Measurements from ENCODE around the gene VEZF1.

Gene VEZF1

DNA sequence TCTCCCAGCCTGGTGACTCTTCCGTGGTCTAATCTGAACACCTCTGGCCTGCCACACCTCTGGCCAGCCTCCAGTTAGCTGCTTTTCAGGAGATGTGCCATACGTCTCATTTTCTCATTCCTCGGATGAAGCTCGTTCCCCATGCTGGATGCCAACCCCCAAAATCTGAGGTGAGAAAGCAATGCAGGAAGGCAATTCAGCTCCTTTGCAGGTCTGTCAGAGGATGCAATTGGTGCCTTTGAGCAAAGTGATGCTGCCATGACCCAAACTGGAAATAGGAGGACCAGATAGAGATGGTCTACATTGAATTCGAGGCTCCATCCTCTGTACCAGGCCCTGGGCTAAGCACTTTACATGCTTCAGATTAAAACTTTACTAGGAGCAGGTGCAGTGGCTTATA is 21.8 kb downstream of the VEZF1 start:
- Histone ChIP-seq H2AFZ (ENCODE audit: low read depth, low read length) (no peak overlapping the region), H3K4me1 (ENCODE audit: insufficient read depth, low read length) (no peaks in the 10 kb centered on the region), H4K20me1 (ENCODE audit: insufficient read depth, low read length) (no peaks in the 10 kb centered on the region), H3K9ac (ENCODE audit: low read depth, low read length) (no peak overlapping the region), H3K4me3 (ENCODE audit: low read depth in 1 of 2, low read length in 2 of 2) (no peak overlapping the region), H3K36me3 (ENCODE audit: insufficient read depth, low read length) (no peaks in the 10 kb centered on the region), H3K27ac (ENCODE audit: low read length) (no peak overlapping the region), H3K27me3 (ENCODE audit: insufficient read depth, low read length, poor library complexity) (peaks cover 8% of the 10 kb centered on the region), H3K79me2 (ENCODE audit: insufficient read depth, low read length) (no peaks in the 10 kb centered on the region), H3K4me2 (ENCODE audit: insufficient read depth, low read length) (no peak overlapping the region), H3K9me3 (ENCODE audit: insufficient read depth, low read length, severe bottlenecking) (no peaks in the 10 kb centered on the region)
- no peak for DNase-seq
- no peak for TF ChIP-seq EZH2 (IDR thresholded peaks at IDR 0.05; ENCODE audit: borderline replicate concordance, low read depth, low read length, severe bottlenecking)
- TF ChIP-seq, protein P1, sequence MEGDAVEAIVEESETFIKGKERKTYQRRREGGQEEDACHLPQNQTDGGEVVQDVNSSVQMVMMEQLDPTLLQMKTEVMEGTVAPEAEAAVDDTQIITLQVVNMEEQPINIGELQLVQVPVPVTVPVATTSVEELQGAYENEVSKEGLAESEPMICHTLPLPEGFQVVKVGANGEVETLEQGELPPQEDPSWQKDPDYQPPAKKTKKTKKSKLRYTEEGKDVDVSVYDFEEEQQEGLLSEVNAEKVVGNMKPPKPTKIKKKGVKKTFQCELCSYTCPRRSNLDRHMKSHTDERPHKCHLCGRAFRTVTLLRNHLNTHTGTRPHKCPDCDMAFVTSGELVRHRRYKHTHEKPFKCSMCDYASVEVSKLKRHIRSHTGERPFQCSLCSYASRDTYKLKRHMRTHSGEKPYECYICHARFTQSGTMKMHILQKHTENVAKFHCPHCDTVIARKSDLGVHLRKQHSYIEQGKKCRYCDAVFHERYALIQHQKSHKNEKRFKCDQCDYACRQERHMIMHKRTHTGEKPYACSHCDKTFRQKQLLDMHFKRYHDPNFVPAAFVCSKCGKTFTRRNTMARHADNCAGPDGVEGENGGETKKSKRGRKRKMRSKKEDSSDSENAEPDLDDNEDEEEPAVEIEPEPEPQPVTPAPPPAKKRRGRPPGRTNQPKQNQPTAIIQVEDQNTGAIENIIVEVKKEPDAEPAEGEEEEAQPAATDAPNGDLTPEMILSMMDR (IDR thresholded peaks at IDR 0.05; ENCODE audit: borderline replicate concordance, extremely low read depth, low read length, poor library complexity, severe bottlenecking) = no peak
- no peak for ATAC-seq (ENCODE audit: insufficient read depth, low read depth)

DNA sequence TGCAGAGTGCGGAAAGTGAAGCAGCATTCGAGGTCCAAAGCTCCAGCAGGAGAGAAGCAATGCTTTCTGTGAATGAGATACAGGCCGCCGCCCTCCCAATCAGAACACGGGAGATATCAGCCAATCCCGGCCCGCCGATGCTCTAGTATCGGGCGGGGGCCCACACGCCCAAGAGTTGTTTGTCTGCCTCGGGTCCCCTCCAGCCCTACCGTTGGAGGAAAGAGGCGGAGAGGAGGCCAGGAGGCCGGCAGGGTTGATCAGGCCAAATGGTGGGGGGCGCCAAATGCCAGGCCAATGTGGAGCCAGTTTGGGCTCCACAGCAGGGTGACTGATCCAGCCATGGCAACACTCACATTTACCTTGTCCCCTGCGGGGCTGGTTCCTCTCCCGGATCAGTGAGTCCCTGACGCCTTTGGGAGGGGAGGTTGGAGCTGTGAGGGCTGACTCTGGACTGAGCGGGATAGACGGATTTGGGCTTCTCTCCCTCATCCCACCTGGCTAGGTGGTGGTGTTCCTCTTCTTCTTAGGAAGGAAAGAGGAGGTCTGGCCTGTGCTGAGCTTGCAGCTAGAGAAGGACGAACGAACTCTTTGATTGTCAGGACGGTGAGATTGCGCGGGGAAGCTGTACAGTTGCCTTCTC is 22.4 kb downstream of the VEZF1 start:
- no peak overlapping the region for H3K27ac ChIP-seq (ENCODE audit: low read length)
- DNase-seq (no peak), ATAC-seq (ENCODE audit: insufficient read depth, low read depth) (no peak)
- no peaks in the 10 kb centered on the region for H3K36me3 ChIP-seq (ENCODE audit: insufficient read depth, low read length)
- no peak overlapping the region for H2AFZ ChIP-seq (ENCODE audit: low read depth, low read length)
- no peaks in the 10 kb centered on the region for H3K4me1 ChIP-seq (ENCODE audit: insufficient read depth, low read length)
- no peak overlapping the region for H3K4me3 ChIP-seq (ENCODE audit: low read depth in 1 of 2, low read length in 2 of 2)
- TF ChIP-seq, protein P1 (IDR thresholded peaks at IDR 0.05; ENCODE audit: borderline replicate concordance, extremely low read depth, low read length, poor library complexity, severe bottlenecking) = no peak
- TF ChIP-seq EZH2 (IDR thresholded peaks at IDR 0.05; ENCODE audit: borderline replicate concordance, low read depth, low read length, severe bottlenecking) = no peak
- peaks cover 12% of the 10 kb centered on the region for H3K27me3 ChIP-seq (ENCODE audit: insufficient read depth, low read length, poor library complexity)
- H3K4me2 ChIP-seq (ENCODE audit: insufficient read depth, low read length) = no peak overlapping the region
- no peaks in the 10 kb centered on the region for H4K20me1 ChIP-seq (ENCODE audit: insufficient read depth, low read length)
- no peak overlapping the region for H3K9ac ChIP-seq (ENCODE audit: low read depth, low read length)
- no peaks in the 10 kb centered on the region for H3K79me2 ChIP-seq (ENCODE audit: insufficient read depth, low read length)
- no peaks in the 10 kb centered on the region for H3K9me3 ChIP-seq (ENCODE audit: insufficient read depth, low read length, severe bottlenecking)

DNA sequence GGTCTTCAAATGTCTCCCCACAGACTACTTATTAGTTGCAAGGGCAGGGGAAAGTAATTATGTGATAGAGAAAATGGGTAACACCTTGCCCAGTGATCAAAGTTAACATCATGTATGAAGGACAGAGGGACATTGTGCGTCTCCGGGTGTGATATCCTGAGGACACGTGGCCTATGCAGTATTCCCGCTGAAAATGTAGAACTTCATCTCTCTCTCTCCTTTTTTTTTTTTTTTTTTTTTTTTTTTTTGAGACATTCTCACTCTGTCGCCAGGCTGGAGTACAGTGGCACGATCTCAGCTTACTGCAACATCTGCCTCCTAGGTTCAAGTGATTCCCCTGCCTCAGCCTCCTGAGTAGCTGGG is 24.9 kb downstream of the VEZF1 start:
- Histone ChIP-seq H3K4me2 (ENCODE audit: insufficient read depth, low read length) (no peak overlapping the region), H3K27me3 (ENCODE audit: insufficient read depth, low read length, poor library complexity) (peaks cover 17% of the 10 kb centered on the region), H3K4me3 (ENCODE audit: low read depth in 1 of 2, low read length in 2 of 2) (no peak overlapping the region), H3K9me3 (ENCODE audit: insufficient read depth, low read length, severe bottlenecking) (no peaks in the 10 kb centered on the region), H3K4me1 (ENCODE audit: insufficient read depth, low read length) (no peaks in the 10 kb centered on the region), H2AFZ (ENCODE audit: low read depth, low read length) (no peak overlapping the region), H4K20me1 (ENCODE audit: insufficient read depth, low read length) (no peaks in the 10 kb centered on the region), H3K79me2 (ENCODE audit: insufficient read depth, low read length) (no peaks in the 10 kb centered on the region), H3K36me3 (ENCODE audit: insufficient read depth, low read length) (no peaks in the 10 kb centered on the region), H3K9ac (ENCODE audit: low read depth, low read length) (no peak overlapping the region), H3K27ac (ENCODE audit: low read length) (no peak overlapping the region)
- ATAC-seq (ENCODE audit: insufficient read depth, low read depth) = no peak
- TF ChIP-seq, protein P1 (IDR thresholded peaks at IDR 0.05; ENCODE audit: borderline replicate concordance, extremely low read depth, low read length, poor library complexity, severe bottlenecking) = no peak
- TF ChIP-seq EZH2 (IDR thresholded peaks at IDR 0.05; ENCODE audit: borderline replicate concordance, low read depth, low read length, severe bottlenecking) = no peak
- DNase-seq = no peak
